BLaER1 treated with 17β-estradiol and CSF1 and Interleukin-3, amounts not matched to agents 10 nM and 100 nM (cell line): ENCODE results near the gene G2E3.

Experiments used
- H3K27ac ChIP-seq, 11 experiments: shearing (Covaris generic); formaldehyde crosslinking; 2 replicates each; pipeline ENCODE4 v1.8.1; 2022
- H3K27me3 ChIP-seq, 11 experiments: shearing (Covaris generic); formaldehyde crosslinking; 2 replicates each; pipeline ENCODE4 v1.8.1; 2022
- H3K36me3 ChIP-seq, 11 experiments: shearing (Covaris generic); formaldehyde crosslinking; 2 replicates each; pipeline ENCODE4 v1.8.1; 2022
- H3K4me1 ChIP-seq, 10 experiments: shearing (Covaris generic); formaldehyde crosslinking; 2 replicates each; pipeline ENCODE4 v1.8.1; 2022
- H3K4me2 ChIP-seq, 11 experiments: shearing (Covaris generic); formaldehyde crosslinking; 2 replicates each; pipeline ENCODE4 v1.8.1; 2022
- H3K4me3 ChIP-seq, 10 experiments: shearing (Covaris generic); formaldehyde crosslinking; 2 replicates each; pipeline ENCODE4 v1.8.1; 2022
- H3K9ac ChIP-seq, 11 experiments: shearing (Covaris generic); formaldehyde crosslinking; 2 replicates each; pipeline ENCODE4 v1.8.1; 2022
- H3K9me3 ChIP-seq, 11 experiments: shearing (Covaris generic); formaldehyde crosslinking; replicated peaks in 1 of 11; 2 replicates each; pipeline ENCODE4 v1.8.1; 2022
- H4K20me1 ChIP-seq, 11 experiments: shearing (Covaris generic); formaldehyde crosslinking; 2 replicates each; pipeline ENCODE4 v1.8.1; 2022
- Cebpa-rat ChIP-seq, 11 experiments: shearing (Covaris generic); IDR thresholded peaks; 2 replicates each; pipeline ENCODE4 v1.8.1; 2022

G2E3 gene

DNA sequence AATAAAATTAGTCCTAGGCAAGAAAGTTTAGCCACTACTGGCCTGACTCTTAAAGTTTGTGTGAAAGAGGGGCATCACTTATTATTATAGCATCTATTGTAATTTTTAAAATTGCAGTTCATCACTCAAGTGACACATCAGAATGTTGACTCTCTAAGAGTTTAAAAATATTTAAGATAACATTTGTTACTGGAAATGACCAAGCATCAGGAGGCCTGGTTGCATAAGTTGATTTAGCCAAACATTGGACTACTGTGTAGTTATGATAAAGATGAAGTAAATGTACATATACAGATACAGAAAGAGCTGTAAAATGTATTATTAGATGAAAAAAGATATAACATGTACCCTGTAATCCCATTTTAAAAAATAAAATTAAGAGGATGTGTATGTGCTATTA, 110.6 kb downstream of the G2E3 start:
- H3K4me2 ChIP-seq: no peak overlapping the region
- H3K27ac ChIP-seq: no peak overlapping the region
- no peaks in the 10 kb centered on the region for H3K27me3 ChIP-seq
- H3K4me1 ChIP-seq: no peaks in the 10 kb centered on the region
- H4K20me1 ChIP-seq: 0 out of 22 replicates have a peak, but pooled peaks cover 0 to 3% (median 0%) of the 10 kb centered on the region in 11 experiments
- H3K4me3 ChIP-seq: no peak overlapping the region
- peaks cover 0 to 11% (median 4%) of the 10 kb centered on the region in 11 experiments; a peak in 12 of 22 replicates for H3K9me3 ChIP-seq
- H3K9ac ChIP-seq: no peak overlapping the region
- no peak for TF ChIP-seq Cebpa-rat (IDR thresholded peaks at IDR 0.05)
- peaks cover 11 to 57% (median 35%) of the 10 kb centered on the region in 11 experiments for H3K36me3 ChIP-seq
